Stimulated activated CD4-positive, alpha-beta T cell treated with anti-CD3 and anti-CD28 coated beads, TNF-alpha, amount 100 ng/mL, for 24 hours (primary cell): ENCODE data around the gene C14orf93.
"Not testable (repeated sequence)": the region's sequence is repeated elsewhere in the genome, so short reads cannot be mapped to it uniquely, and the experiment has no call there.

Experiments
- DNase-seq, 3 experiments: peaks; one replicate each; pipeline ENCODE4 v3.0.0-alpha.2; 2020; ENCODE audit warnings: low read depth in 3 of 3

Gene C14orf93

GRCh38 chr14:23021434-23021833 is 11.5 kb upstream of the C14orf93 start:
- no peak for DNase-seq

DNA sequence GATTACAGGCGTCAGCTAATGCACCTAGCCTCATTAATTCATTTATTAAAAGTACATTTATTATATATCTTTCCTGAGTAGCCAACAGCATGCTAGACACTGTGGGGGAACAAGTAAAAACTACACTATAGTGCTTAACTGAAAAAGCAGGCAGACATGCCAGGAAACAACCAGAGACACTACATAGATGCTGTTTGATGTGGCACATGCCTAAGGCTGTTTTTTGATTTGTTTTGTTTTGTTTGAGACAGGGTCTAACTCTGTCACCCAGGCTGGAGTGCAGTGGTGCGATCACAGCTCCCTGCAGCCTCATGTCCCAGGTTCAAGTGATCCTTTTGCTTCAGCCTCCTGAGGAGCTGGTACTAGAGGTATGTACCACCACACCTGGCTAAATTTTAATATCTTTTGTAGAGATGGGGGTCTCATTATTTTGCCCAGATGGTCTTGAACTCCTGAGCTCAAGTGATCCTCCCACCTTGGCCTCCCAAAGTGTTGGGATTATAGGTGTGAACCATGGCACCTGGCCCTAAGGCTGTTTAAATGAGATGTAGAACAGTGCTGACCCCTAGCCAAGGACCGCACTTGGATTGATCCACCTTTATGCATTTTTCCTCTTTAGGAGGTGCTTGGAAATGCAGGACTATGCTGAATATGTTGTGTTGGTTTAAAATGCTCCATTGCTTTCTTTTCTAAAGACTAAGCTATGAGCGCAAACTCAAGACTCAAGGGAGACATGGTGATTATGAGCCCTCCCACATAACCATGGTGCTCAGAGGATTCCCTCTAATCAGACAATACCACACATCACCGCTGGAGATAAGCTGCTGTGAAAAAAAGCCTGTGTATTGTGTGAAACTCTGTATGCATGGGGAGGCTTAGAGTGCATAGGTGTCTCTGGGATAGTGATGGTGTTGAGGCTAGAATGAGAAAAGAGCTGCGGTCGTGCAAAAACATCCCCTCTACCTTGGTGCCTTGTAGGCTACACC is 10.5 kb upstream of the C14orf93 start:
- DNase-seq, result no peak

DNA sequence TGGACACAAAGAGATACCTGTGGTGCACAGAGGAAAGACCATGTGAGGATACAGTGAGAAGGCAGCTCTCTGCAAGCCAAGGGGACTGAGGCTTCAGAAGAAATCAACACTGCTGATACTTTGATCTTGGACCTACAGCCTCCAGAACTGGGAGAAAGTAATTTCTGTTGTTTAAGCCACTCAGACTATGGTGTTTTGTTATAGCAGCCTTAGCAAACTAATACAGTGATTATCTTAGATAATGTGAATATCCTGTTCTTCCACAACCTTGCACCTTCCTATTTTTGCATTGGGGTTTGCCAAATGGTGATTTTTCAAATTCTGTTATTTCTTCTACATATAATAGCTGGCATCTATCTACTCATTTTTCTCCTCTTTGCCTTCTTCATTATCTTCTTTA is 8.2 kb upstream of the C14orf93 start:
- no peak for DNase-seq

GRCh38 chr14:23017091-23017490 is 7.1 kb upstream of the C14orf93 start:
- no peak for DNase-seq

DNA sequence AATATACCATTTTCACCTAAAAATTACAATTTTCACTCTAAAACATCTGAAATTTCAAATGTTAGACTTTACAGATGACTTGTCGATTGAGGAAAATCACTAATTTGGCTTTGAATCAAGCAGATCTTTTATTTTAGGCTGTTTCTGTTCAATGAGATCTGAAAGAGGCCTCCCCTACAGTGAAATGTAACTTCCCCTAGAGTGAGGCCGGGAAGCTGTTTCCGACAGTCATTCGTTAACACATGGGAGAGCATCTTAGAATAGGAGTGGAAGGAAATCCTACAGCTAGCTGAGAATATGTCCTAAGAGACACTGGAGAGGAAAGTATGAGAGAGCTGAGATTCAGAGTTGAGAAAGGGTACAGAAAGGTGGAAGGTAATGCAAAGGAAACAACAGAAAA is 5.7 kb upstream of the C14orf93 start:
- no peak for DNase-seq

- not testable (repeated sequence) for DNase-seq
Measured at GRCh38 chr14:23013749-23014054, 3.8 kb upstream of the C14orf93 start.

GRCh38 chr14:23013054-23013748 is 3.3 kb upstream of the C14orf93 start:
- no peak for DNase-seq

DNA sequence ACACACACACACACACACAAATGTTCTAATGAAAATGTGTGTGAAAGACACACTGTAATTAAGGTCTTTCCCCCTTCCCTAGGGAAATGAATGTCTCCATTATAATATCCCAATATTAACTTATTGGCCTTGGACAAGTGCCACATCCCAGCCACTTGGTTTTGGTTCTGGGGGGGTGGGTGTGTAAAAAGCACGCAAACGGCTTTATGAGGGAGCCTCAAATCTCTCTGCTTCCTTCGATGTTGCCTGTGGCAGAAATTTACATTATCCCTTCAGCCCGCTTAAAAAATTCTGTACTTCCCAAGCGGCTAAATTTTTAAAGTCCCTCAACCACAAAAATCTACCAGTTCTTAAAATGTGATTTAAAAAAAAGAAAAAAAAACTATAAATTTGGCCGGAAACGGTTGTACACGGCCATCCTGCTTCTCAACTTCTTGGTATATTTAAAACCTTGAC is 432 bp downstream of the C14orf93 start:
- no peak for DNase-seq

GRCh38 chr14:23008831-23009230 is 1.1 kb downstream of the C14orf93 start:
- no peak for DNase-seq

DNA sequence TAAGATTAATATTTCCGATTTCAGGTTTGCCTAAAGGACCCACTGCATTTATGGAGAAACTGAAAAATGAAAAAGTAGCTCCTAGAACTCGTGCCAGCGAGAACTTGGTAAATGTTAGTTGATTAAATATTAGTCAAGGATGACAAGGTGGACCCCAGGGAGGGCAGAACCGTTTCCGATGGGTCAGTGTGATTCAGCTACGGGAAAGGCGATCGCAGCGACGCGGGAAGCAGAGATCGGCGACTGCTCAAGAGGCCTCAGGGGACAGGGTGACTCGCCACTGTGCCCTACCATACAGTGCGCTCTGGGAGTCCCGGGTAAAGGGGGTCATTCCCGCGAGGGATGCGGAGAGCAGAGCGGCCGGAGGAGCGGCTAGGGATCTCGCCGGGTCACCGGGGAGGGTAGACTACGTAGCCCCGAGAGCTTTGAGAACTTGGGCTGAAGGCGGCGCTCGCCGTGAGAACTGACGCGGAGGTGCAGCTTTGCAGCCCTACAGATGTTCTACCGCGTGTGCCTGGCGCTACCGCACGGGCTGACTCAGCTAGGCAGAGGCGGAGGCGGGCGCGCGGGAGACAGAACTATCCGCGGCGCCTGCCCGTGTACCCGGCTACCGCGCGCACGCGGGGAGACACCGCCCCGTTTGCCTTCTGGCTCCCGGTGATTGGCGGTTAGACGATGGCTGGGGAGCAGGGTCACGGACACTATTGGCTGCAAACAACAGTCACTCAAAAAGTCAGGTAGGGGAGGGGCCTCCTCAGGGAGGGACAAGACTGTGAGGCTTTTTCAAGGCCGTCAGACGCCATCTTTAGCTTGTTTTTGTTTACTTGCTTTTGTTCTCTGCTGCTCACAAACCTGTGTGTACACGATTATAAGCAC is 3.2 kb downstream of the C14orf93 start:
- peak; percentile 92 to 96 (median 95) for DNase-seq

GRCh38 chr14:23006188-23006534 is 3.8 kb downstream of the C14orf93 start:
- no peak for DNase-seq

GRCh38 chr14:23005451-23006187 is 4.3 kb downstream of the C14orf93 start:
- DNase-seq, result no peak

DNA sequence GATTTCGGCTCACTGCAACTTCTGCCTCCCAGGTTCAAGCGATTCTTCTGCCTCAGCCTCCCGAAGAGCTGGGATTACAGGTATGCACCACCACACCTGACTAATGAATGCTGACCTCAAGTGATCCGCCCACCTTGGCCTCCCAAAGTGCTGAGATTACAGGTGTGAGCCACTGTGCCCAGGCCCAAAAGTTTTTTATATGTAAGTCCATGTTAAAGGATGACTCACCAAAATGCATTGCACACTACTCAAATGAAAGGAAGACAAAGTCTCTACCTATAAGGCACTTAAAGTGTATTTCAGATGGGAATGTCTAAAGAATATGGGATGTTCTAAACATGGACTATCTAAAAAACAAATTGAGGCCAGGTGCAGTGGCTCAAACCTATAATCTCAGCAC is 5.7 kb downstream of the C14orf93 start:
- DNase-seq, result not testable (repeated sequence)

DNA sequence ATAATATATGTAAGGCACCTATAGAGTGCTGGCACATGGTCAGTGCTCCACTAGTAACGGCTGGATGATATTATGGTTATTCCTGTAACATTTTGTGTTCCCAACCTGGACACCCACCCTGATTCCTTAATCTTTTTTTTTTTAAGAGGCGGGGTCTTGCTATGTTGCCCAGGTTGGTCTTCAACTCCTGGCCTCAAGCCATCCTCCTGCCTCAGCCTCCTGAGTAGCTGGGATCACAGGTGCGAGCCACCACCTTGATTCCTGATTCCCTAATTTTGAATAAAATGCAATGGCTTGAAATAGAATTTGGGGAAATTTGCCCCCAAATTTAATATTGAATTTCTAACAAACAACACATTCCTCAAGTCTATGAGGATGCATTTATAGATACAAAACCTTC is 7.4 kb downstream of the C14orf93 start:
- DNase-seq, result no peak

GRCh38 chr14:23000860-23001259 is 9.1 kb downstream of the C14orf93 start:
- no peak for DNase-seq

- DNase-seq, result no peak
Measured at GRCh38 chr14:22998329-22999012, 11.5 kb downstream of the C14orf93 start.

DNA sequence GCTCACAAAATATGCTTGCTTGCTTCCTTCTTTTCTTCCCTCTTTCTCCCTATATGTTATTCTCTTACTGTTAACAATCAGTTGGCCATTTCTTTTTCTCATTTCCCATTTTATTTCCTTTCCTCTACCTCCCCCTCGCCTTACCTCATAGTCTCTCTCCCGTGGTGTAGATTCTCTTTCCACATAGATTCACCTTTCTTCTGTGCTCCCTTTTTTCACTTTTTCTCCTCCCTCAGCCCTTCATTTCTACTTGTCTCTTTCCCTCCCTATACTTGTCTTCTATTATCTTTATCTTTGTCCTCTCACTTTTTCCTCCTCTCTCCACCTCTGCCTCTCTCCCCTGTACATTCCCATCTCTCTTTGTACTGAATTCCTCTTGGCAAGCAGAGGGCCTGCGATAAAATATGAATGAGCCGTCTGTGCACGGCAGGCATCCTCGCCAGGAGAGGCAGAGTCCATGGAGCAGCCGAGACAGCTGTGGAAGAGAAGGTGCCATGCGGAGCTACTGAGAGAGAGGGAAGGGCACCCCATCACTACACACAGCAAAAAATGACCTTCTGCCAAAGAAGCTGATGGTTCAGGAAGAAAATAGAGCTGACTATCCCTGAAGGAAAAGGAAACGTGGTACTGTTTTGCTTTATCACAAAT is 12.1 kb downstream of the C14orf93 start:
- no peak for DNase-seq

DNA sequence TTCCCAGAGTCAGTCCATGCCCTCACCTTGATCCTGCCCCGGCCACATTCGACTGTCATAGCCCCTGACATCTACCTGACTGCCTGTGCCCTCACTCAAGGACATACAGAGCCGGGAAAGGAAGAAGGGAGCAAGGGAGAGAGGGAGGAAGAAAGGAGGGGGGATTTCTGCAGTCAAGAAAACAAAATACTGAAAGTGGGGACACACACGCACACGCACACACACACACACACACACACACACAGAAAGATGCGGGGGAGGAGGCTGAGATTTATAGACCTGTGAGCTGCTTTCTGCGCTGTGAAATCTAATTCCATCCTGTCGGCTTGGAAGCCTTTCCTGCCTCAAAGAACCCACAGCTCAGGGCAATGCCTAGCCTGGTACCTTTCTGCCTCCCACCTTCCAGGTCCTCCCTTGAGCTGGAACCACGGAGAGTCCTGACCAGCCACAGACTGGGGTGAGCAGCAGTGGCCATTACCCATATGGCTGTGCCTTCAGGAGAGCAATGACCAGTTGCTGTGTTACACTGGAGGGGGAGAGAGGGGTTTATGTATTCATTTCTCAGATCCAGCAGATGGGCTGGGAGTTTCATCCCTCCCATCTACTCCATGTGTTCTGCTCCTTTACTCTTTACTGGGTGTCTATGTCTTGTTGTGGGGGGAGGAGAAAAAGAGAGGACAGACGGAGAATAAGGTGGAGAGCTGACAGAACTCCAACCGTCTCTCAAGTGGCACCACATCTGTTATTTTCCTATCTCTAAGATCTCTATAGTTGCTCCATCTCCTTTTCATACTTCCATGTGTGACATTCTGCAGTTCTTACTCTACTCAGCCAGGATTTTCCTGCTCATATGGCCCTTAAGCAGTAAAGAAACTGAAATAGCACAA is 12.9 kb downstream of the C14orf93 start:
- DNase-seq, result no peak

- no peak for DNase-seq
Measured at GRCh38 chr14:22995889-22996625, 13.9 kb downstream of the C14orf93 start.
